H1 (cell line): ENCODE data around the gene EHBP1.

ENCODE experiments used
- CREB1 ChIP-seq: IDR thresholded peaks from 2 replicates; pipeline ENCODE4 v1.6.1; 2012; ENCODE audit warnings: inconsistent platforms
- CTCF ChIP-seq, 3 experiments: IDR thresholded peaks; 1 replicate in 2 of 3; 2 replicates in 1 of 3; pipeline versions ENCODE4 v1.5.1 to v1.6.1; 2011; ENCODE audit warnings: low read length in 3 of 3, mild to moderate bottlenecking in 3 of 3, inconsistent platforms in 2 of 3, low read depth in 1 of 3, moderate library complexity in 1 of 3; ENCODE audit not compliant: insufficient read depth in 1 of 3; ENCODE audit errors: control extremely low read depth in 1 of 3
- EZH2 ChIP-seq: fragments of 200-600 bp; sonication (generic); IDR thresholded peaks from 2 replicates; pipeline ENCODE4 v1.7.1; 2012; ENCODE audit warnings: low read depth, mild to moderate bottlenecking, moderate library complexity, low read length, inconsistent platforms; ENCODE audit not compliant: severe bottlenecking
- JUND ChIP-seq: IDR thresholded peaks from 2 replicates; pipeline ENCODE4 v1.6.1; 2011; ENCODE audit warnings: mild to moderate bottlenecking, improper control_type of control experiment, low read length
- POLR2AphosphoS5 ChIP-seq: IDR thresholded peaks from 2 replicates; pipeline ENCODE4 v1.6.1; 2011; ENCODE audit warnings: low read depth, low read length
- RAD21 ChIP-seq, 2 experiments: IDR thresholded peaks in 1 of 2; conservative IDR thresholded peaks in 1 of 2; 2 replicates each; pipeline ENCODE4 v1.6.1; 2011; ENCODE audit warnings: low read depth in 2 of 2, low read length in 2 of 2, improper control_type of control experiment in 1 of 2, inconsistent platforms in 1 of 2, mild to moderate bottlenecking in 1 of 2, moderate library complexity in 1 of 2
- SIN3A ChIP-seq, 2 experiments: IDR thresholded peaks in 1 of 2; conservative IDR thresholded peaks in 1 of 2; 2 replicates each; pipeline ENCODE4 v1.6.1; 2011 to 2012; ENCODE audit warnings: low read length in 2 of 2, improper control_type of control experiment in 1 of 2, low read depth in 1 of 2, mild to moderate bottlenecking in 1 of 2
- SIX5 ChIP-seq: IDR thresholded peaks from 2 replicates; pipeline ENCODE4 v1.6.1; 2011; ENCODE audit warnings: mild to moderate bottlenecking, low read depth, low read length
- SP1 ChIP-seq: IDR thresholded peaks from 2 replicates; pipeline ENCODE4 v1.6.1; 2011; ENCODE audit warnings: low read depth, low read length
- SUZ12 ChIP-seq: fragments of 200-600 bp; sonication (generic); IDR thresholded peaks from 2 replicates; pipeline ENCODE4 v1.6.1; 2012; ENCODE audit warnings: mild to moderate bottlenecking, inconsistent platforms, low read length, moderate library complexity, mixed read lengths
- YY1 ChIP-seq: IDR thresholded peaks from 2 replicates; pipeline ENCODE4 v1.6.1; 2011; ENCODE audit warnings: low read depth, mild to moderate bottlenecking, low read length

- TF ChIP-seq EZH2: no peak
- TF ChIP-seq YY1: no peak
- TF ChIP-seq CTCF (IDR thresholded peaks at IDR 0.05; ENCODE audit: control extremely low read depth in 1 of 3, insufficient read depth in 1 of 3, low read depth in 1 of 3, low read length in 3 of 3): no peak
- no peak for TF ChIP-seq SIX5
- TF ChIP-seq SUZ12: no peak
- TF ChIP-seq RAD21 (IDR thresholded peaks at IDR 0.05 in 1 of 2, conservative IDR thresholded peaks at IDR 0.05 in 1 of 2; ENCODE audit: low read depth in 2 of 2, low read length in 2 of 2): no peak
- no peak for TF ChIP-seq POLR2AphosphoS5
- no peak for TF ChIP-seq SIN3A (conservative IDR thresholded peaks at IDR 0.05 in 1 of 2, IDR thresholded peaks at IDR 0.05 in 1 of 2; ENCODE audit: low read depth in 1 of 2, low read length in 2 of 2)
- no peak for TF ChIP-seq SP1
- no peak for TF ChIP-seq CREB1
- TF ChIP-seq JUND: no peak
These were observed 349.3 kb downstream of the EHBP1 start for GRCh38 chr2:63054841-63055225.
